OCI-M2 (cell line): ENCODE measurements around the gene FCHSD2.

ENCODE experiments used
- DNase-seq: peaks from one replicate; lab custom pipeline; 2025; ENCODE audit not compliant: unreplicated experiment; lab: John Stamatoyannopoulos, UW

Gene FCHSD2

DNA sequence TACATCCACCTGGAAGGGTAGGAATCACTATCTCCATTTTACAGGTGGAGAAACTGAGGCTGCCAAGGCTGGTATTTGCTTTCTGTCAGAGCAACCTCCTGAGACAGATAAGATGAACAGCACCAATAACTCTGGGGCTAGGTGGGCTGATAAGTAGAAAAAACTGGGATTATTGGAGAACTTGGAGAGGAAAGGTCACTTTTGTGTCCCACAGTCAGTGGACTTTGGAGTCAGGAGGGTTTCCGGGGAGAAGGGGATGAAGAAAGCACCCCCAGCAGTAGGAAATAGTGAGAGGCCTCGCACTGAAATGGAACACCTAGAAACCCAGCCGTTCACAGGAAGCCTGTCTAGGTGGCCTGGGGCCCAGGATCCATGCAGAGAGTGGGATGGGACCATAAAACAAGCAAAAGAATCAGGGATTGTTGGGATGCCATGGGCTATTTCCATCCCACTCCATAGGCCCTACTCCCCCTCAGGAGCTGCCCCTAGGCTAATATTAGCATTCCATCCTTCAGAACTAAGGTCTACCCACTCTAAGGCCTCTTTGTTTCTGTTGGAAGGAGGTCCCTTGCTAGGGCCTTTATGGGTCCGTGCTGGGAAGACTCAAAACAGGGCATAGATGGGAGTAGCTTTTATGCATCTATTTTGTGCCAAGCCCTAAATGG is 31.0 kb upstream of the FCHSD2 start:
- DNase-seq, result no peak

DNA sequence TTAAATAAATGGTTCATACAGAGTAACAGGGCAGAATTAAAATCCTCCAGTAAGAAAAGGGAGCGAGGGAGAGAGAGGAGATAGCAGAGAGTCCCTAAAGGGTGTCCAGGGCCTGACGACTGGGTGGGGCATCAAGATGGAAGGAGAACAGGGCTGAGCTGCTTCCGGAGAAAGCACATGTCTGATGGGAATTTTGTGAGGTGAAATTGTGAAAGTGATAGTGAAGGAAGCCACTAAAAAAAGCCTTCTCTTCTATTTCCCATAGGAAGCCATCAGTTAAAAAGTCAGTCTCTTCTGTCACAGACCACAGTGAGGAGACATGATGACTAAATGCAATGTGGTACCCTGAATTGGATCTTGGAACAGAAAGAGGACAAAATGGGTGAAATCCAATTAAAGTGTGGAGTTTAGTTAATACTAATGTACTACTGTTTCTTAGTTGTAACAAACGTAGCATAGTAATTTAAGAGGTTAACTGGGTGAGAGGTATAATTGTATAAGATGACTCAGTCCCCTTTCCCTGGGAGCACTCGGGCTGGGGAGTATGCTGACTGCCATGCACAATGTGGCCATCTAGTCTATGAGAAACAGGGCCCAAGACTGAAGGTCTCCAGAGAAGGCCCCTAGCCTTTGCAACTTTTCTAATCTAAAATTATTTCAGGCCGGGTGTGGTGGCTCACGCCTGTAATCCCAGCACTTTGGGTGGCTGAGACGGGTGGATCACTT is 29.5 kb upstream of the FCHSD2 start:
- DNase-seq, result no peak

DNA sequence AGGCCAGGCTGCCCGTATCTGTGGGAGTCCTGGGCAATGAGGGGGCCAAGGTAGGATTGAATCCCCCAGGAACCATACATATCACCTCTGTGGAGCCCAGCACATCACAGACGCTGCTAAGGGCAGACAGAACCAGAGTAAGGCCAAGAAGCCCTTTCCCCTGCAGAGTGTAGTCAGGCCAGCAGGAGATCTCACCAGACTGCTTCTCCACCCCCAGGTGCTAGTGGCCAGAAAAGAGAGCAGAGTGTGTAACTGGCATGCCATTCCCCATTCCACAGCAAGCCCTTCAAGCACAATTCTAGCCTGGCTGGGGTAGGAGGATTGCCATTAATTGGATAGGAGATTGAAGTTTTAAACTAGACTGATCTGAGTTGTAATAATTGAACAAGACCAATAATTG is 28.0 kb upstream of the FCHSD2 start:
- no peak for DNase-seq

DNA sequence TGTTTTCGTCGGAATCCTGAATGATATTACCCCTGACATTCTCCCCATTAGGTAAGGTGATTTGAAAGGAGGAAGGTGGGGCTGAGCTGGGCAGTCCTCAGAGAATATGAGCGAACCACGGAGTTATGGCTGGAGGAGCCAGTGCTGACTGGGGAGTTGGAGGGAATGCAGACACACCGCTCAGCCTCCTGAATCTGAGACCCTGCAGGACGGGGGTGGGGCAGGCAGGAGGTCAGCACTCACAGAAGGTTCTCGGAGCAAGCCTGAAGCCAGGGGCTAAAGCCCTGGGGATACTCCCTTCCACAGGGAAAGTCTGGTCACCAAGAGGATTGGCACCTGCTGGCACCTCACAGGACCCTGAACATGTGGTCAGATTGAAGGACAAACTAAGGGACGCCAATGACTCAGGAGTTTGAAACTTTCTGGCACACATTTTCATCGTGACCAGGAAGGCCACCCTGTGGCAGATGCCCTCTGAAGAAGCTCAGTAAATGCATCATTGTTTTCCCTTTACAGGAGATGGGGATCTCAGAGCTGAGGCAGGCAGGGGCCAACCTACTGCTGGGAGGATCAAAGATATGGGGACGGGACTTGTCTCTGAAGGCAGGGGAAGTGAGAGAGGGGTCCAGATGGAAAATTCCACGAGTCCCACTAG is 26.9 kb upstream of the FCHSD2 start:
- no peak for DNase-seq

DNA sequence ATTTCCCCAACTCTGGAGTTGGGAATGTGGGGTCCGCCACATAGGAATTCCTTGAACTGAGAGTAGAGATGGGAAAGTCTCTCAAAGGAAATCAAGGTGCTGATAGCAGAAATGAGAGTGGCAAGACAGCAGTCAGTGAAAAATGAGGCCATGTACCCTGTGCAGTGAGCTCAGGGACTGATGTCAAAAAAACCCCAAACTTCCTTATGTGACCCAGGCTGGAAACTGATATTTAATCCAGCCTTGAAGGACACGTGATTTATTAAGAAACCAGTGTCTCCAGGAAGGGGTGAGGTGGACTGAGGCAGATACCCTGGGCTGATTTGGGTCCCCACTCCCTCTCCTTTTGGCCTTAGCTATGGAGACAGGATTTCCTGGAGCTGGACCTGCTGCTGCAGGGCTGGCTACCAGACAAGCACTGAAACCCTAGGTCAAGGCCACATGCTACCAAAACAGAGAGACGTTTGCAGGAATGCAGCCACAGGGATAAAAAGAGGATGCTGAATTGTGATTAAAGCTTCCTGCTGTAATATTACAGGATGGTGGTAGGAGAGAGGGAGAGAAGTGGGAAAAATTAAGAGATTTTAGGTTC is 25.3 kb upstream of the FCHSD2 start:
- no peak for DNase-seq

DNA sequence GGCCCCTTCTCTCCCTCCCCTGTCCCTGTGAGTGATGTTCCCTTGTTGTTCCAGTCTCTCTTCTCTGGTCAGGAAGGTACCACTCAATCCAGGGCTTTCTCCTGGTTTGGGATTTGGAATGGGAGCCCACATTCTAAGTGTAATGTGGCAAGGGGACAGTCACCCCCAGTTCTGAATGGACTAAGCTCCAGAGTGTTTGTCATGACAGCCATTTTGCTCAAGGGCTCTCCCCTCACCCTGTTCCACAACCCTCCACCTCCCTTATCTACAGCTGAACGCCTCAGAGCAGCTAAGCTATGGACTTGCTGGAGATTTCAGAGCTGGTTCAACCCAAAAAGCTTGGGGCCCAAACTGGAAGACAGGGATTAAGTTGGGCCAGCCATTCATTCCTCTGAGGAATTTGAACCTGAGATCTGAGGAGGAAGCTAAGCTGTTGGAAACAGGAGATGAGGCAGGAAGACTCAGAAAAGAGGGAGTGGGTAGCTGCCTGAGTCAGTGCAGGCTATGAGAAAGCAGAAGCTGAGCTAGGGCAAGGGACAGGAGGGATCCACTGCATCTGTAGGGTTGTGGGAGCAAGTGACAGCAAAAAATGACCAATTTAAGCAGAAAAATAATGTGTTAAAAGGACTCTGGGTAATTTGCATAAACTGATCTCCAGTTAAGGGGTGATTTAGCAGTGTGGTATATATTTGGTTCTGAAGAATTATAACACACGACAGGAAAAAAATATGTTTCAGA is 22.9 kb upstream of the FCHSD2 start:
- DNase-seq, result no peak

DNA sequence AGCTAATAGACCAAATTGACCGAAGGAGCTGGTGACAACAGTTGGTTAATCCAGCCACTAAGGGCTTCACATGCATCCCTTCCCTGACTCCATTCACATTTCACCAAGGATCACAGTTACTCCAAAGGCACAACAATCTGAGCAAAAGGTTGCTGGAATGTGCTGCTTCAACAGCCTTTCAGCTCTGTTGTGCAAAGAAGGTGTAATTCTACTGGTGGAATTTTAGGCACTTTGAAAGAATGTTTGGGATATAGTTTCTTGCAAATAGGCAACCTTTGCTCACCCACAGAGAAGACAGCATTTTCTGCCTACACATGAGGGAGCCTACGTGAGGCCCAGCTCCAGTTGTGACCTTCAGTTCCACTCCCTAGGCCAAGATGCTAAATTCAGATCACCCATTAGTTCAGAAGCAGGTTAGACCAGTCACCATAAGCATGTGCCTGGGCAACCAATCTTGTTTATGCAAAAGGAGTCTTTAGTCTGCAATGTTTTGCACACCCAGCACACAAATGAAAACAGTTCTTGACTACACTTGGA is 21.6 kb upstream of the FCHSD2 start:
- no peak for DNase-seq

DNA sequence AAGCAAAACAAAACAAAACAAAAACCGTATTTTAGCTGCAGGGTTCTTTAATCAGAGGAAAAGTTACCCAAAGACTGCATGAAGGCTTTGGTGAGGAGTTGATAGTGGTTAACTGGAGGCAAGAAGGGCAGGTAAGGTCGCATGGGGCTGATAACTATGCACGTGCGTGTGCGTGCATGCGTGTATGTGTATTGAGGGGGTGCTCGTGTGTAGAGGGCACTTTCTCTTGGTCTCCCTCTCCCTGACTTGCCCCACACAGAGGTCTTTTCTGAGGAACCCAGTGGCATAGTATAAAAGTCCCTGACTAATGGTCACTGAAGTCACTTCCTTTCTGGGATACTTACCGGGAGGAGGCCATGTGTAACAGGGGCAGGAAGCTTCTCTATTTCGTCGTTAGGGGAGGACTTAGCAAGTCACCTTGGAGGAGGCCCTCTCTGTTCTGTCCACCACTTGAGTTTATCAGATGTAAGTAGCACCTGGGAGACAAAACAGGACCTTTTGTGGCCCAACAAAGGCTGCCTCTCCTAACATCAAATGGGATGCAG is 20.1 kb upstream of the FCHSD2 start:
- DNase-seq, result no peak

DNA sequence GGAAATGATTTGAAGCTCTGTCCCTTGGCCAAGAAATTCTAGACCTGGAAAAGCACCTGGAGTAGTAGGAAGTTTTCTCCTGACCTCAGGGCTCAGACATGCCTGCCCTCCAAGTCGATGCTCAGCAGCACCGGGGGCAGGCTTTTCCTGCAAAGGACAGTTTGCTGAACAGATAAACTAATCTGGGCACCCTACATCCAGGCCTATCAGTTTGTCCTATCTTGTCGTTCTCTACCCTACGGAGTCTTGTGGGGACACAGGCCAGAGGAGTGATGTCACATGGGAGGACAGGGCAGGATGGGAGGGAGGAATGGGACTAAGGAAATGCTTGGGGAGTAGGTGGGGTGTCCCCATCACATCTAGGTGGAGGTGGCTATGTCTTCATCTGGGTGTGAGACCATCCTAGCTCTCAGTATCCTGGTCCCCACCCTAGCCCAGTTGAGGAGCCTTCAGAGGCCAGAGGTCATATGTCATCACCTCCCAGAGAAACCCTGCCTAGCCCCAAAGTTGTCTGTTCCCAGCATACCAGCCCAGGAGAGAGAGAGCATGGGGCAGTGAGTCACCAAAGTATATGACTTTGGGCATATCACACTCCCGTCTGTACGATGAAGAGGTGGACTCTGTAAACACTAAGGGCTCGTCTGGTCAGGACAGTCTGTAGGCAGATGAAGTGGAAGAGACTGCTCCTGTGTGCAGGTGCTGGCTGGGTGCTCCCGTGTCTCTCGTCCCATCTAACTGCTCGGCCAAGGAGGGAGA is 18.1 kb upstream of the FCHSD2 start:
- no peak for DNase-seq

DNA sequence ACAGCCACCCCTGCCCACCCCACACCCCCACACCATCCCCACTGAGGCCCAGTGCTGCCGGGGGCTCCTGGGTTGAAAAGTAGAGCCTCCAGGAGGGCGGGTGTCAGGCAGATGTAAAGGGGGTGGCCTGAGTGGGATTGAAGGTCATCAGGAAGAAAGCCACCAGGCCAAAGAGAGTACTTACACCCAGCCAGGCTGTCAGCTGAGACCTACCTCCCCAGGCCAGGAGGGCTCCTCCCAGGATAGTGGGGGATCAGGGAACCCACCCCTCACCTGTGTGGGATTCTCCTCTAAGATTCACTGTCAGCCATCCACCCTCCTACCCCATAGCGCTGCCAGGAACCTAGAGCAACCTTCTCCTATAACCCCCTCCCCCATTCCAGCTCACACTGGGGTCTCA is 17.2 kb upstream of the FCHSD2 start:
- DNase-seq, result no peak

DNA sequence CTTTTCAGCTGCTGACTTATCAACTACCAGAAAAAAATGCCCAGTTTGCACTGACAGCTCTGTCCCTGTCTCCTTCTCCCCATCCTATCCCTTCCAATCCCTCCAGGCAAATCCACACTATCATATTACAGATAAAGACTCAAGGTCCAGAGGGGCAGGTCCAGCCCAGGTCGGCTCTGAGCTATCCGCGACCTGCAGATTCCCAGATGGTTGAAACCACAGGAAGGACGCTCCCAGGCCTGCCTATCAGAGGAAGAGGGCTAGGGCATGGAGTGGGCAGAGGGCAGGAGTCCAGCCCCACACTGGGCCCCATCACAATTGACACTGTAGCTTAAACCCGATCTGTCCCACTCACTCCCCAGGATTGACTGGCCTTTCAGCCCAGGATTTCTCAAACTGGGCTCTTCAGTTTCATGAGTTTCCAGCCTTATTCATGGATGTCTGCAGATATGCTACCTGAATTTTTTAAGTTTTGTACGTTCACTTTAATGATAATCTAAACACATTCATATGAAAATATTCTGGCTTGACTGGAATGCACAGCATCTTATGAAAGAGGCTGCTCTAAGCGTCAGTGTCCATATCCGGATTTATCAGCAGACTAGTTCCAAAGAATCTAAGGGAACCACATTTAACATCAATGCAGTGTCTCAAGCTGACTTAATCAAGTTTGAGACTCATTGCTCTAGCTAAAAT is 16.4 kb upstream of the FCHSD2 start:
- no peak for DNase-seq

DNA sequence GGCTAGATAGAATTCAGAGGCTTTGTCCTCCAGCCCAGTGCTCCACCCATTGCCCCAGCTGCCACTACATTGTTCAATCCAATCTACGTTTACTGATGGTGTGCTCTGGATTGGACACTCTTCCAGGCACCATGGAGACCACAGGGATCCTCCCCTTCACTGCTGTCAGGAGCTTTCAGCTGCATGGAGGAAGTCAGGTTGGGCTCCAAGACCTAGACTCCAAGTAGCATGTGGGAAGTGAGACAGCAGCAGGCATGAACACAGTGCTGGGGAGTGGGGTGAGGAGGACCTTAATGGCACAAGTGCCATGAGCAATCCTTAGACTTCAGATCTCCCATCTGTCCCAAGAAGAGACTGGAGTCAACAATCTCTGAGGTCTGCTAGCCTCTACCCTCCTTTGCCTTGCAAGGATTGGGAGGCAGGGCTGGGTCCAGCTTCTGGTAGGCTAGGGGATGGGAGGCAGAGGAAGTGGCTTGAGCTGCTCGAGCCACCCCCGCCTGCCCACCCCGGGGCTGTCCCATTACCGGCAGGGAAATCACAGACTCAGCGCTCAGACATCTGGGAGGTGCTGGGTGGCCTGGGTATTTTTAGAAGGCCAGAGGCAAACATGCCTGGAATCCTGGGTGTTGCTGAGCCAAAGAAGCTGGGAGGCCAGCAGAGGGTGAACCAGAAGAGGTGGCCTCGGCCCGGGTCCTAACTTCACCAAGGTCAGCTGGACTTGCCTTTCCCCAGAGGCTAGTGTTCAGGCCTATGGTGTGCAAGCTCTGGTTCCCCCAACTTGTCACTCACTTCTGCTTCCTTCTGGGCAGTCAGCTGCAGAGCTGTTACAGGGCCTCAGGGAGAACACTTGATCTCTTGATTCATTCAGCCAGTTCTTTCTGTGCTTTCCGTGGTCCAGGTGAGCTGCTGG is 15.2 kb upstream of the FCHSD2 start:
- no peak for DNase-seq

DNA sequence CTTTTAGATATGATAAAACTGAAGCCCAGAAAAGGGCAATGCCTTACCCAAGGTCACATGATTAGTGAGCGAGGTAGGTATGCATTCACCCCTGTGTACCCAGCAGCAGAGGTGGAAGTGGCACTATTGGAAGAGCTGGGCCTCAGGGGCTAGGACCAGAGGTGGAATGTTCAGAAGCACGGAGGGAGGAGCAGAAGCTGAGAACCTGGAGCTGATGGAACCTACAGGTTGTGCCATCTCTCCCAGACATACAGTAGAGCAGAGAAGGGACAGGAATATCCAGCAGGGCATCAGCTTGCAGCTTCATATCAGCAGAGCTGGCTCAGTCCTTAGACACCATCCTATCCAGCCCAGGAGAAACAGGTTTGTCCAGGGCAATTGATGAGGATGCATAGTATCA is 14.6 kb upstream of the FCHSD2 start:
- no peak for DNase-seq

DNA sequence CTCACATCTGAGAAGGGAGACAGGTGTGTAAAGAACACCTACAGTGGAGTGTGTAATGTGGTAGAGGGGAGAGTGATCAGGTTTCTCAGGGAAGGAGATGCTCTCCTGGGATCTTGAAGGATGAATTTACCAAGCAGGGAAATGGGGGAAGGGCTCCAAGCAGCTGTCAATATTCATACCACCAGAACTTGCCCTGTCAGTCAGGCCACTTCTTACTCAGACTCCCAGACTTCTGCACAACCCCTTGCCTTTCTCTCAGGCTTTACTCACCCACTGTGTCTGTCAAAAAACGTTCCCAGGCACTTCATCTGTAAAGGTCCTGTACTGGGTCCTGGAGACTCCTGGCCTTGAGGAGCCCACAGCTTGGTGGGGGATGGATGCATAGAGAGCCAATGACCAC is 14.0 kb upstream of the FCHSD2 start:
- DNase-seq, result no peak

DNA sequence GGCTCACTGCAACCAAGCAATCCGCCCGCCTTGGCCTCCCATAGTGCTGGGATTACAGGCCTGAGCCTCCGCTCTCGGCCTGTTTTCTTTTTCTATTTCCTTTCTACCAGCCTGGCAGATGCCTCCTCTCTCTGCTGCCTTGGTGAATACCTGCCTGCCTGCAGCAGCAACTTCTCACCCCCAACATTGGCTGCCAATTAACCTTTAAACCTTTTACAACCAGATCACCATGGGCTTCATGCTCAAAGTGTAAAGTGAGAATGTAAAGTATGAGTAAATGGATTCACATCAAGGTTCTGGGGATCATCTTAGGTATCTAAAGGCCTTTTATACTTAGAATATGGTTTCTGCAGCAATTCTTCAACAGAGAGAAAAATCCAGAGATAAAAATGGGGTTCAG is 13.0 kb upstream of the FCHSD2 start:
- no peak for DNase-seq

DNA sequence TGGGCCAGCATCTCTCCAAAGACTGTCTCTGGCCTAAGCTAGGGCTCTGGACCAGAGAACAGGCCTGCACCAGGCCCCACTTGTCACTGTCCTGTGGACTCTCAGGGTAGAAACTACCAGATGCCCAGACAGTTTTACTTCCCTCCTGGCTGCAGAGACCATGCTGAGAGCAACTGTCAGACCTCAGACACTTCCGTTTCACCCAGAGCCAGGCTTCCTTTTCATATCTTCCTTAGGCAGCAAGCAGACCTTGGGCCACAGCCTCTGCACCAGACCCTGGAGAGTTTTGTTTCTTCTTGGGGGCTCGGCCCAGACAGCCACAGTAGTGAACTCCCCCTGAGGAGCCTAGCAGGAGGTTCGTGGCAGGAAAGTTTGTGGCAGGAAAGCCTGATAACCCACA is 12.1 kb upstream of the FCHSD2 start:
- no peak for DNase-seq

DNA sequence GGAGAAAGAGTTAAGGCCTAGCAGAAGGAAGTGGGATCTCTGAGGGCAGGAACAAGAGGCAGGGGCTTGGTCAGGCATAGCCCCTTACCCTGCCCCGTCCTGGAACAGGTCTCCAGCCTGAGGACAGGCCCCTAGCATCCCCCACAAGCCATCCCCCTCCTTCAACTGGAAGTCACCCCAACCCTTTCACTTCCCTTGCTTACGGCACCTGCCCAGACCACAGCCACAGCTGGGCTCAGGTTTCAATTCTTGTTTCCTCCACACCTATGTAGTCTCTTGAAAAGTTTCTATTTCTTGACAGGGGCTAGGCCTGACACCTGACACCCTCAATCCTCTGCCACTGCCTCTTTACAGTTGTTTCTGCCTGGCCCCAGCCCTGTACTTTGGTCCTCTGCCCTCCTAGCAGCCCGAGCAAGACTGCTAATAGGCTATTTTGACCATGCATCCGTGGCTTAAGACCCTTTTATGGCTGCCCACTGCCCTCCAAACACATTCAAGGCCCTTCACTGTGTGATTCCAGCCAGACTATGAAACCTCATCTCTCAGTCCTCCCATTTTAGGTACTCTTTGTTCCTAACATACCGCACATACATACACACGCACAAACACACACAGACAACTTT is 10.9 kb upstream of the FCHSD2 start:
- no peak for DNase-seq
